Measurements from ENCODE around the gene HTN3. TPM values are rescaled to one million over a fixed set of nuclear protein-coding genes. Genes with fewer than 3 reads are reported as not detected.

Gene HTN3
- total and polyA plus RNA-seq, 7 donors, result not detected

DNA sequence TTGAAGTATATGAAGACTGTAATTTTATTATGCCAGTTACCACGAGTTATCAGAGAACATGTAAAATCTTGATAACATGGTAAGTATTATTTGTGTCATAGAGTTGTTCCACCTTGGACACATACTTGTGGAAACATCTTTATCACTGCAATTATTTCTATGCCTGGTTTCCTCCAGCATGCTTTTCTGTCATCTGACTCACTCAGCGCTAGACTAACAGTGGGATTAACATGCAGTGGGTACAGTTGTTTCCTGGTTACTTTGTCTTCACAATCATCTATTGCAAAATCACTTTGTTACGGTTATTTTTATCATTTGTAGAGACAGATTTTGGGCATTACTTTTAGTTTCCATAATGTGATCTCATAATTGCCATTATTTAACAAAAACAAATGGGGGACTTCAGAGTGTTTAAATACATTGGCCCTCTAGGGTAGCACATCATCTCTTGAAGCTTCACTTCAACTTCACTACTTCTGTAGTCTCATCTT, 32.7 kb upstream of the HTN3 start, which contains the start of gene STATH:
STATH (plus strand) TSS at position 441 of the 491 bp plus-strand sequence. CDS start 2,472 bp downstream, outside the sequence.
- WGBS, 2 donors, result 68 to 82% methylated on average over 3 of the region's 3 CpGs
- no peaks in the 10 kb centered on the region for H3K4me1 ChIP-seq
- H3K4me3 ChIP-seq, result no peak within 1 kb of the TSS
- H3K9me3 ChIP-seq, result no peaks in the 10 kb centered on the region
- DNase-seq, result no peak
- intact Hi-C loops (cut with DNase I), result no loop called here
- no peaks in the 10 kb centered on the region for H3K36me3 ChIP-seq
- H3K27ac ChIP-seq, result no peak within 1 kb of the TSS
- no peak for TF ChIP-seq POLR2A (IDR thresholded peaks at IDR 0.05)
- TF ChIP-seq POLR2AphosphoS5 (IDR thresholded peaks at IDR 0.05), result no peak
- TF ChIP-seq, protein P1, sequence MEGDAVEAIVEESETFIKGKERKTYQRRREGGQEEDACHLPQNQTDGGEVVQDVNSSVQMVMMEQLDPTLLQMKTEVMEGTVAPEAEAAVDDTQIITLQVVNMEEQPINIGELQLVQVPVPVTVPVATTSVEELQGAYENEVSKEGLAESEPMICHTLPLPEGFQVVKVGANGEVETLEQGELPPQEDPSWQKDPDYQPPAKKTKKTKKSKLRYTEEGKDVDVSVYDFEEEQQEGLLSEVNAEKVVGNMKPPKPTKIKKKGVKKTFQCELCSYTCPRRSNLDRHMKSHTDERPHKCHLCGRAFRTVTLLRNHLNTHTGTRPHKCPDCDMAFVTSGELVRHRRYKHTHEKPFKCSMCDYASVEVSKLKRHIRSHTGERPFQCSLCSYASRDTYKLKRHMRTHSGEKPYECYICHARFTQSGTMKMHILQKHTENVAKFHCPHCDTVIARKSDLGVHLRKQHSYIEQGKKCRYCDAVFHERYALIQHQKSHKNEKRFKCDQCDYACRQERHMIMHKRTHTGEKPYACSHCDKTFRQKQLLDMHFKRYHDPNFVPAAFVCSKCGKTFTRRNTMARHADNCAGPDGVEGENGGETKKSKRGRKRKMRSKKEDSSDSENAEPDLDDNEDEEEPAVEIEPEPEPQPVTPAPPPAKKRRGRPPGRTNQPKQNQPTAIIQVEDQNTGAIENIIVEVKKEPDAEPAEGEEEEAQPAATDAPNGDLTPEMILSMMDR (IDR thresholded peaks at IDR 0.05), result no peak
- no peak for TF ChIP-seq EP300 (IDR thresholded peaks at IDR 0.05)
- H3K27me3 ChIP-seq, result no peaks in the 10 kb centered on the region

DNA sequence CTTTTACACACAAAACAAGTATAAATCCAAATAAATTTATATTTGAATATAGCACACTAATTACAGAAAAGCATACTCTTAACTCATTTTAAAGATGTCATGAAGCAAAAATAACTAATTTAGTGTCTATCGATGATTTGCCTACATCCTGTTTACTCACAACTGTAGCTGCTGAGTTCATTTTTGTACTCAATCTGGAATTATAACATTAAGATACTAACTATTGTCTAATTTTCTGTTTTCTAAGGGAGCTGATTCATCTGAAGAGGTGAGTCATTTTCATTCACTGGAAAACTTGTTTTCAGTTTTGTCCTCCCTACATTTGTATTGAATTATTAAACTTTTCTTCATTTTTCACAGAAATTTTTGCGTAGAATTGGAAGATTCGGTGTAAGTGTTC, 28.8 kb upstream of the HTN3 start:
- whole genome bisulfite sequencing, 2 donors, result 89 to 96% methylated on average over 3 of the region's 3 CpGs
- Histone ChIP-seq H3K27ac (no peak overlapping the region), H3K4me1 (no peaks in the 10 kb centered on the region), H3K9me3 (no peaks in the 10 kb centered on the region), H3K36me3 (no peaks in the 10 kb centered on the region), H3K4me3 (no peak overlapping the region), H3K27me3 (no peaks in the 10 kb centered on the region)
- TF ChIP-seq POLR2A (IDR thresholded peaks at IDR 0.05) (no peak), EP300 (IDR thresholded peaks at IDR 0.05) (no peak), POLR2AphosphoS5 (IDR thresholded peaks at IDR 0.05) (no peak)
- TF ChIP-seq, protein P1 (IDR thresholded peaks at IDR 0.05), result no peak
- intact Hi-C loops (cut with DNase I), result no loop called here
- no peak for DNase-seq

DNA sequence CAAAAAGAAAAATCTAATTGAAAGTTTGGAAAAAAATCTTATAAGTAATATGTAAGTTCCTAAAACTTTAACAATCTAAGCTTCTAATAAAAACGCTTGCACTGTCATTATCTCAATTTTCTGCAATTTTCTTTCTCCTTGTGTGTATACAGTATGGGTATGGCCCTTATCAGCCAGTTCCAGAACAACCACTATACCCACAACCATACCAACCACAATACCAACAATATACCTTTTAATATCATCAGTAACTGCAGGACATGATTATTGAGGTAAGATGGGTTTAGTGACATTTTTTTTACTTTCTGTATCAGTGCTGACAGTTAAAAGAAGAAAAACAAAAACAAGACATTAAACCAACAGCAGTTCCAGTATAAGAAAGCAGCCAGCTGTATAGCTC, 27.5 kb upstream of the HTN3 start:
- no peak overlapping the region for H3K27ac ChIP-seq
- no peaks in the 10 kb centered on the region for H3K9me3 ChIP-seq
- 74 to 77% methylated on average over 1 of the region's 1 CpG for WGBS, 2 donors
- H3K4me1 ChIP-seq, result no peaks in the 10 kb centered on the region
- intact Hi-C loops (cut with DNase I), result no loop called here
- no peaks in the 10 kb centered on the region for H3K36me3 ChIP-seq
- no peak for DNase-seq
- no peak for TF ChIP-seq POLR2AphosphoS5 (IDR thresholded peaks at IDR 0.05)
- TF ChIP-seq, protein P1 (IDR thresholded peaks at IDR 0.05), result no peak
- TF ChIP-seq POLR2A (IDR thresholded peaks at IDR 0.05), result no peak
- TF ChIP-seq EP300 (IDR thresholded peaks at IDR 0.05), result no peak
- no peaks in the 10 kb centered on the region for H3K27me3 ChIP-seq
- H3K4me3 ChIP-seq, result no peak overlapping the region

DNA sequence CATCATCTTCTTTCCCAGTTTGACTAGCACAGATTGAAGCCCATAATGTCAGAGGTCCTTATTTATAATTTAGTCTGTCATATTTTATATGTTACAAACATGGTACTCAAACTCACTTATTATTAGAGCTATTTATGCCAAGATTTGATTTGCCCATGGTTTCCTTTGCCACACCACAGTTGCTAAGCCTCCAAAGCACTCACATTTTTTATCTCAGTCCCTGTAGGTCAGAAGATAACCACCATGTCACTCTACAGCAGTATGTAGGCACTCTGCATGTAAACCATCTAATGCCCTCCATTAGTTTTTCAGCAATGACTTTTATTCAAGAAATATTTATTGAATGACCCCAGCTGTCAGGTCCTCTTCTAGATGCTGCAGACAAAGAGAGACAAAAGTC, 25.8 kb upstream of the HTN3 start:
- no peak for DNase-seq

More for the DNA sequence above, 25.8 kb upstream of the HTN3 start:
- H3K36me3 ChIP-seq, result no peaks in the 10 kb centered on the region
- H3K4me1 ChIP-seq, result no peaks in the 10 kb centered on the region
- no peak for TF ChIP-seq EP300 (IDR thresholded peaks at IDR 0.05)
- TF ChIP-seq, protein P1 (IDR thresholded peaks at IDR 0.05), result no peak
- no peak for TF ChIP-seq POLR2AphosphoS5 (IDR thresholded peaks at IDR 0.05)
- no peak for TF ChIP-seq POLR2A (IDR thresholded peaks at IDR 0.05)
- no peaks in the 10 kb centered on the region for H3K27me3 ChIP-seq
- intact Hi-C loops (cut with DNase I), result no loop called here
- H3K27ac ChIP-seq, result no peak overlapping the region
- no peaks in the 10 kb centered on the region for H3K9me3 ChIP-seq
- no peak overlapping the region for H3K4me3 ChIP-seq

Data from sigmoid colon (tissue), 7 donors.